H1 (cell line): ENCODE data around the gene SMIM41. TPM values are rescaled to one million over a fixed set of nuclear protein-coding genes. Genes with fewer than 3 reads are reported as not detected.

Experiments used
- CTCF ChIA-PET: fragments of 300-600 bp; sonication (Branson Sonifier 250); formaldehyde crosslinking; loops from one replicate; lab custom pipeline; 2021; ENCODE audit not compliant: partially characterized antibody; lab: Charles Lee
- POLR2A ChIA-PET: fragments of 300-600 bp; sonication (Branson Sonifier 250); formaldehyde crosslinking; loops from one replicate; lab custom pipeline; 2021; ENCODE audit warnings: inconsistent platforms; ENCODE audit not compliant: partially characterized antibody; lab: Charles Lee
- DNase-seq, 2 experiments: peaks; one replicate each; pipeline versions ENCODE4 v3.0.0 to v3.0.0-alpha.2; 2010 to 2022; ENCODE audit warnings: low spot score in 2 of 2, low read depth in 1 of 2, mixed read lengths in 1 of 2
- FAIRE-seq: peaks from 2 replicates; lab custom pipeline; 2011; peaks lifted over from hg19 to GRCh38; lab: Jason Lieb, UNC
- H2AFZ ChIP-seq: 2 replicates; pipeline ENCODE4 v1.8.1; 2012; ENCODE audit warnings: low read length, inconsistent platforms
- H2AK5ac ChIP-seq: 2 replicates; pipeline ENCODE4 v1.6.1; 2013; ENCODE audit warnings: low read depth, low read length
- H2BK120ac ChIP-seq: replicated peaks from 2 replicates; pipeline ENCODE3; 2013; ENCODE audit warnings: low read depth, low read length, inconsistent platforms
- H2BK12ac ChIP-seq: 2 replicates; pipeline ENCODE4 v1.6.1; 2013; ENCODE audit warnings: low read depth, low read length
- H2BK15ac ChIP-seq: 2 replicates; pipeline ENCODE4 v1.6.1; 2013; ENCODE audit warnings: low read length
- H2BK20ac ChIP-seq: 2 replicates; pipeline ENCODE4 v1.6.1; 2013; ENCODE audit warnings: low read length
- H2BK5ac ChIP-seq: 2 replicates; pipeline ENCODE4 v1.6.1; 2013; ENCODE audit warnings: low read depth, low read length
- H3K14ac ChIP-seq: 2 replicates; pipeline ENCODE4 v1.6.1; 2013; ENCODE audit warnings: inconsistent platforms; ENCODE audit not compliant: insufficient read length
- H3K18ac ChIP-seq: 2 replicates; pipeline ENCODE4 v1.6.1; 2013; ENCODE audit warnings: low read length; ENCODE audit errors: extremely low read depth
- H3K23ac ChIP-seq: 2 replicates; pipeline ENCODE4 v1.6.1; 2013; ENCODE audit warnings: inconsistent platforms; ENCODE audit not compliant: insufficient read length
- H3K23me2 ChIP-seq: 2 replicates; pipeline ENCODE4 v1.6.1; 2013; ENCODE audit warnings: low read depth, low read length
- H3K27ac ChIP-seq: 2 replicates; pipeline ENCODE4 v1.6.1; 2011; ENCODE audit warnings: low read depth, low read length, inconsistent platforms
- H3K27me3 ChIP-seq, 4 experiments: replicated peaks in 1 of 4; 1 replicate in 1 of 4; 2 replicates in 3 of 4; pipeline versions ENCODE4 v1.6.1 to v1.8.1; 2011 to 2013; ENCODE audit warnings: low read length in 3 of 4, mild to moderate bottlenecking in 3 of 4, inconsistent platforms in 2 of 4, mixed read lengths in 2 of 4, moderate library complexity in 1 of 4; ENCODE audit not compliant: control insufficient read depth in 3 of 4, insufficient read depth in 3 of 4; ENCODE audit errors: extremely low read depth in 1 of 4
- H3K36me3 ChIP-seq, 4 experiments: 2 replicates each; pipeline versions ENCODE4 v1.6.1 to v1.8.1; 2011 to 2013; ENCODE audit warnings: mild to moderate bottlenecking in 4 of 4, low read length in 3 of 4, moderate library complexity in 2 of 4, control low read depth in 1 of 4, inconsistent platforms in 1 of 4; ENCODE audit not compliant: insufficient read depth in 4 of 4, control insufficient read depth in 2 of 4
- H3K4ac ChIP-seq: replicated peaks from 2 replicates; pipeline ENCODE3; 2013; ENCODE audit warnings: low read length, low read depth, mixed read lengths, inconsistent platforms; ENCODE audit not compliant: insufficient read length
- H3K4me1 ChIP-seq, 4 experiments: replicated peaks in 1 of 4; 1 replicate in 1 of 4; 2 replicates in 3 of 4; pipeline versions ENCODE4 v1.6.1 to v1.8.1; 2011 to 2013; ENCODE audit warnings: low read length in 3 of 4, inconsistent platforms in 2 of 4, mixed read lengths in 1 of 4; ENCODE audit not compliant: insufficient read depth in 4 of 4, control insufficient read depth in 3 of 4
- H3K4me2 ChIP-seq, 2 experiments: 2 replicates each; pipeline versions ENCODE4 v1.6.1 to v1.8.1; 2011 to 2013; ENCODE audit warnings: low read depth in 2 of 2, low read length in 2 of 2, control low read depth in 1 of 2, inconsistent platforms in 1 of 2, mild to moderate bottlenecking in 1 of 2; ENCODE audit not compliant: insufficient read depth in 1 of 2
- H3K4me3 ChIP-seq, 4 experiments: fragments of 200-600, 300-600 bp in 1 of 4; sonication (generic), shearing (Covaris generic), sonication (Bioruptor Twin) in 1 of 4; 2 replicates each; pipeline versions ENCODE4 v1.5.1 to v1.8.1; 2011 to 2016; ENCODE audit warnings: low read length in 4 of 4, low read depth in 3 of 4, control low read depth in 2 of 4, inconsistent platforms in 2 of 4, mild to moderate bottlenecking in 2 of 4, mixed read lengths in 1 of 4, moderate library complexity in 1 of 4; ENCODE audit not compliant: insufficient read depth in 2 of 4; ENCODE audit errors: extremely low read depth in 1 of 4
- H3K56ac ChIP-seq: replicated peaks from 2 replicates; pipeline ENCODE3; 2013; ENCODE audit warnings: low read depth, mild to moderate bottlenecking, mixed read lengths, low read length, inconsistent platforms; ENCODE audit not compliant: insufficient read length
- H3K79me1 ChIP-seq: 2 replicates; pipeline ENCODE4 v1.6.1; 2013; ENCODE audit warnings: low read depth, low read length, control low read depth
- H3K79me2 ChIP-seq, 2 experiments: 2 replicates each; pipeline versions ENCODE4 v1.6.1 to v1.8.1; 2012 to 2013; ENCODE audit warnings: low read length in 2 of 2, mild to moderate bottlenecking in 2 of 2, inconsistent platforms in 1 of 2; ENCODE audit not compliant: insufficient read depth in 2 of 2, control insufficient read depth in 1 of 2
- H3K9ac ChIP-seq, 4 experiments: replicated peaks in 1 of 4; 1 replicate in 1 of 4; 2 replicates in 3 of 4; pipeline versions ENCODE4 v1.6.1 to v1.8.1; 2011 to 2013; ENCODE audit warnings: low read depth in 3 of 4, low read length in 3 of 4, control low read depth in 2 of 4, mild to moderate bottlenecking in 2 of 4, moderate library complexity in 2 of 4, inconsistent platforms in 1 of 4; ENCODE audit errors: extremely low read depth in 1 of 4
- H3K9me3 ChIP-seq, 2 experiments: 2 replicates each; pipeline versions ENCODE4 v1.6.1 to v1.8.1; 2012 to 2013; ENCODE audit warnings: mild to moderate bottlenecking in 2 of 2, moderate library complexity in 2 of 2, control low read depth in 1 of 2, inconsistent platforms in 1 of 2, low read depth in 1 of 2, low read length in 1 of 2, mixed read lengths in 1 of 2; ENCODE audit not compliant: insufficient read depth in 2 of 2
- H4K20me1 ChIP-seq, 2 experiments: replicated peaks in 1 of 2; 2 replicates each; pipeline versions ENCODE3 to v1.8.1; 2011 to 2013; ENCODE audit warnings: inconsistent platforms in 2 of 2, low read length in 2 of 2, mild to moderate bottlenecking in 1 of 2; ENCODE audit not compliant: insufficient read depth in 2 of 2, control insufficient read depth in 1 of 2
- H4K5ac ChIP-seq: 2 replicates; pipeline ENCODE4 v1.6.1; 2013; ENCODE audit warnings: low read length, low read depth, mixed read lengths, inconsistent platforms; ENCODE audit not compliant: insufficient read length
- H4K8ac ChIP-seq: 2 replicates; pipeline ENCODE4 v1.8.0; 2013; ENCODE audit warnings: mild to moderate bottlenecking, moderate library complexity, low read length, inconsistent platforms; ENCODE audit not compliant: insufficient read depth; ENCODE audit errors: extremely low read depth
- H4K91ac ChIP-seq: replicated peaks from 2 replicates; pipeline ENCODE3; 2013; ENCODE audit warnings: low read length, mixed read lengths, inconsistent platforms; ENCODE audit not compliant: insufficient read length
- BCL11A ChIP-seq, 2 experiments: IDR thresholded peaks; one replicate each; pipeline ENCODE4 v1.6.1; 2011; ENCODE audit warnings: low read depth in 2 of 2, low read length in 2 of 2, mild to moderate bottlenecking in 2 of 2
- CHD1 ChIP-seq: IDR thresholded peaks from 2 replicates; pipeline ENCODE4 v1.6.1; 2012; ENCODE audit warnings: low read depth, low read length, improper control_type of control experiment
- CHD2 ChIP-seq: IDR thresholded peaks from 2 replicates; pipeline ENCODE4 v1.6.1; 2012; ENCODE audit warnings: low read length, improper control_type of control experiment
- GTF2F1 ChIP-seq: IDR thresholded peaks from 2 replicates; pipeline ENCODE4 v1.6.1; 2012; ENCODE audit warnings: low read depth, low read length, improper control_type of control experiment, borderline replicate concordance
- NANOG ChIP-seq: IDR thresholded peaks from 2 replicates; pipeline ENCODE4 v1.6.1; 2011; ENCODE audit warnings: low read length, low read depth, mild to moderate bottlenecking, inconsistent platforms; ENCODE audit not compliant: insufficient read depth, poor library complexity, severe bottlenecking
- RNF2 ChIP-seq: fragments of 200-900, 300-1000 bp; sonication (generic); IDR thresholded peaks from 2 replicates; pipeline ENCODE4 v1.7.1; 2016; ENCODE audit warnings: borderline replicate concordance, low read depth, mild to moderate bottlenecking, antibody characterized with exemption, low read length; ENCODE audit not compliant: poor library complexity, severe bottlenecking; ENCODE audit errors: missing control alignments
- SIRT6 ChIP-seq: IDR thresholded peaks from one replicate; pipeline ENCODE4 v1.7.1; 2012; ENCODE audit warnings: low read length, inconsistent platforms
- SP2 ChIP-seq: IDR thresholded peaks from 2 replicates; pipeline ENCODE4 v1.6.1; 2012; ENCODE audit warnings: mild to moderate bottlenecking, low read length, inconsistent platforms
- TEAD4 ChIP-seq: IDR thresholded peaks from 2 replicates; pipeline ENCODE4 v1.6.1; 2012; ENCODE audit warnings: low read depth, low read length, inconsistent platforms, mixed read lengths
- USF2 ChIP-seq: IDR thresholded peaks from 2 replicates; pipeline ENCODE4 v1.6.1; 2011; ENCODE audit warnings: low read length, improper control_type of control experiment
- YY1 ChIP-seq: IDR thresholded peaks from 2 replicates; pipeline ENCODE4 v1.6.1; 2011; ENCODE audit warnings: low read depth, mild to moderate bottlenecking, low read length
- WGBS, 2 experiments: shearing (Covaris generic) in 1 of 2; methylation state at CpG; one replicate each; pipeline versions ENCODE4 v1.1.6 to v1.1.7; 2013 to 2015; ENCODE audit warnings: low lambda C conversion rate in 2 of 2, mixed read lengths in 2 of 2, inconsistent platforms in 1 of 2, low coverage in 1 of 2, missing lambda C conversion rate in 1 of 2; ENCODE audit not compliant: insufficient replicate concordance in 2 of 2, insufficient coverage in 1 of 2, insufficient read length in 1 of 2; ENCODE audit errors: extremely low coverage in 1 of 2, missing lambda C conversion rate in 1 of 2; 5-methylcytosine and 5-hydroxymethylcytosine counted together
- polyA plus RNA-seq, 7 experiments: library from polyadenylated mRNA; depleted of rRNA in 3 of 7; stranded (reverse) in 5 of 7; unstranded in 2 of 7; fragments of >200 nt in 5 of 7; fragments of 200-250 nt in 2 of 7; gene quantifications; 1 replicate in 5 of 7; 2 replicates in 1 of 7; 4 replicates in 1 of 7; pipeline versions ENCODE4 v1.2.1 to v1.2.3, GENCODE V29; 2011 to 2013; ENCODE audit warnings: missing spikeins in 2 of 7, mixed read lengths in 2 of 7
- total RNA-seq: library from RNA; stranded (reverse); fragmentation: NEBNext Ultra II Directional; extraction: Animal tissue kit (Norgen Biotek cat#: 25700); gene quantifications from 2 replicates; pipeline ENCODE4 v1.2.1, GENCODE V29; 2021

The SMIM41 gene
- total and polyA plus RNA-seq, 2 of the 8 experiments (the other 6 are each of a cell fraction or from before 2014, with no cell fraction given): 0.28 to 0.98 TPM

GRCh38 chr12:52151153-52151836, 71.8 kb downstream of the SMIM41 start:
- Histone ChIP-seq H3K79me1 (no peaks in the 10 kb centered on the region), H2BK20ac (no peak overlapping the region; the same call in 1 of the 2 replicates), H2BK120ac (no peak overlapping the region), H3K4me2 (no peak overlapping the region), H3K4me1 (peaks cover 5 to 26% (median 11%) of the 10 kb centered on the region in 4 experiments), H3K18ac (0 out of 2 replicates have a peak overlapping the region, but pooled peaks have one; percentile 24), H4K91ac (peak overlapping the region; percentile 12), H3K9ac (no peak overlapping the region), H3K23ac (no peak overlapping the region), H2AK5ac (peak overlapping the region; percentile 18; the same call in 1 of the 2 replicates), H4K8ac (no peak overlapping the region), H2BK12ac (peak overlapping the region; percentile 63), H3K27me3 (peaks cover 0 to 4% (median 2%) of the 10 kb centered on the region in 4 experiments; a peak in 2 of 7 replicates), H3K4ac (no peak overlapping the region), H3K23me2 (no peaks in the 10 kb centered on the region; the same call in 1 of the 2 replicates), H2AFZ (no peak overlapping the region), H3K79me2 (no peaks in the 10 kb centered on the region), H4K20me1 (peaks cover 0 to 2% of the 10 kb centered on the region in 2 experiments), H3K4me3 (no peak overlapping the region), H3K14ac (no peak overlapping the region), H2BK5ac (0 out of 2 replicates have a peak overlapping the region, but pooled peaks have one; percentile 26), H4K5ac (no peak overlapping the region), H3K27ac (no peak overlapping the region), H2BK15ac (peak overlapping the region; percentile 97), H3K36me3 (no peaks in the 10 kb centered on the region), H3K9me3 (no peaks in the 10 kb centered on the region), H3K56ac (no peak overlapping the region)
- ChIA-PET CTCF (interaction anchor here (0.8 to 3.5 kb wide), 16 partner anchors 8 to 727 kb away, joined by 3 to 26 read pairs (median 4); no protein-coding TSS in a partner anchor), POLR2A (no interaction called here)
- 88% methylated on average over 9 of the region's 10 CpGs; no CpG with 5 or more reads in 1 of the 2 experiments for WGBS, 2 experiments
- no peak for DNase-seq
- no peak for FAIRE-seq
- TF ChIP-seq CHD1: no peak
- TF ChIP-seq GTF2F1: no peak
- no peak for TF ChIP-seq TEAD4
- TF ChIP-seq SIRT6: no peak
- no peak for TF ChIP-seq YY1
- no peak for TF ChIP-seq SP2
- no peak for TF ChIP-seq USF2
- TF ChIP-seq NANOG: no peak
- no peak for TF ChIP-seq CHD2
- no peak for TF ChIP-seq RNF2
- no peak for TF ChIP-seq BCL11A (IDR thresholded peaks at IDR 0.05; ENCODE audit: low read depth in 2 of 2, low read length in 2 of 2)
